Cardiac muscle cell (in vitro differentiated cells and primary cell): Measurements from ENCODE around the gene CERT1. TPM values are rescaled to one million over a fixed set of nuclear protein-coding genes. Genes with fewer than 3 reads are reported as not detected.

Experiments used
- DNase-seq, 2 donors: peaks; one replicate each; pipeline versions ENCODE4 v3.0.0 to v3.0.0-alpha.2; 2010 to 2017; ENCODE audit warnings: low read depth in 1 of 2, low spot score in 1 of 2
- H3K27ac ChIP-seq: fragments of 200-600 bp; sonication (generic); 2 replicates; pipeline ENCODE4 v1.5.1; 2016
- H3K27me3 ChIP-seq: fragments of 200-600 bp; sonication (generic); 2 replicates; pipeline ENCODE4 v1.6.0; 2016; ENCODE audit warnings: control low read depth
- H3K36me3 ChIP-seq: fragments of 200-600 bp; sonication (generic); 2 replicates; pipeline ENCODE4 v1.5.1; 2016; ENCODE audit warnings: control low read depth
- H3K4me1 ChIP-seq: fragments of 200-600 bp; sonication (generic); 2 replicates; pipeline ENCODE4 v1.8.1; 2017; ENCODE audit warnings: low read depth, mild to moderate bottlenecking, mixed run types
- H3K4me3 ChIP-seq: fragments of 200-600 bp; sonication (generic); 2 replicates; pipeline ENCODE4 v1.5.1; 2016; ENCODE audit warnings: mild to moderate bottlenecking
- H3K9me3 ChIP-seq: fragments of 200-600 bp; sonication (generic); 2 replicates; pipeline ENCODE4 v1.5.1; 2017; ENCODE audit warnings: low read depth, mild to moderate bottlenecking, control low read depth
- CTCF ChIP-seq: IDR thresholded peaks from 2 replicates; pipeline ENCODE4 v1.5.1; 2012; ENCODE audit warnings: low read depth, mild to moderate bottlenecking, low read length
- polyA plus RNA-seq: library from polyadenylated mRNA; unstranded; fragments of >200 nt; fragmentation: Nextera tagmentation; extraction: Ambion mirVana; gene quantifications from 2 replicates; pipeline ENCODE4 v1.2.1, GENCODE V29; 2016
- total RNA-seq: library from RNA; depleted of rRNA; stranded (reverse); fragments of >200 nt; gene quantifications from 2 replicates; pipeline ENCODE4 v1.2.3, GENCODE V29; 2016

The CERT1 gene
- total and polyA plus RNA-seq, 2 experiments from 2014 or later = 12.8 to 17.5 TPM

DNA sequence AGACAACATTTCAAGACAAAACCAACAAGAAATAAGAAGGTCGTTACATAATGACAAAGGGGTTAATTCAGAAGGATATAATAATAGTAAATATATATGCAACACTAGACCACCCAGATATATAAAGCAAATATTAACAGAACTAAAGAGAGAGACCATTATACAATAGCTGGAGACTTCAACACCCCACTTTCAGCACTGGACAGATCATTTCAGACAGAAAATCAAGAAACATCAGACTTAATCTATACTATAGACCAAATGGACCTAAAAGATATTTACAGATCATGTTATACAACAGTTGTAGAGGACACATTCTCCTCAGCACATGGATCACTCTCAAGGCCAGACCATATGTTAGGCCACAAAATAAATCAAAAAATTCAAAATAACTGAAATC, 26.8 kb downstream of the CERT1 start:
- Histone ChIP-seq H3K4me3 (no peak overlapping the region), H3K9me3 (no peaks in the 10 kb centered on the region), H3K27me3 (no peaks in the 10 kb centered on the region), H3K27ac (no peak overlapping the region), H3K36me3 (no peaks in the 10 kb centered on the region), H3K4me1 (no peaks in the 10 kb centered on the region)
- no peak for DNase-seq
- TF ChIP-seq CTCF = no peak

- no peak for TF ChIP-seq CTCF
- Histone ChIP-seq H3K9me3 (no peaks in the 10 kb centered on the region), H3K36me3 (no peaks in the 10 kb centered on the region), H3K4me3 (no peak overlapping the region), H3K4me1 (no peaks in the 10 kb centered on the region), H3K27me3 (no peaks in the 10 kb centered on the region), H3K27ac (no peak overlapping the region)
- DNase-seq = no peak
These were observed 28.9 kb downstream of the CERT1 start for GRCh38 chr5:75482482-75482881.

DNA sequence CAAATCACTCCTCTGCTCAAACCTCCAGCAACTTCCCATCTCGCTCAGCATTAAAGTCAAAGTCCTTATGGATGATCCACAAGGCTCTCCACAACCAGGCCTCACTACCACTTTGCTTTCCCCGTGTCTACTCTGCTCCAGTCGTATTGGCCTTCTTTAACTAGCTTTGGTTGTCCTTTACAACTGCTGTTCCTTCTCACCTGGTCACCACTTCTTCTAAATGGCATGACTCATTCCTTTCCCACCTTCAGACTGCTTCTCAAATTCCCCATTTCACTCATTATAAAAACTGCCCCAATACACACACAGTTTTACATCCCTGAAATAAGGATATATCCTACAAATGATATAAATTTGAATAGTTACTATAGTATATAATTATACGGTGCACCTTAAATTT, 30.4 kb downstream of the CERT1 start:
- DNase-seq = no peak
- no peak for TF ChIP-seq CTCF
- H3K4me1 ChIP-seq = no peaks in the 10 kb centered on the region

GRCh38 chr5:75475364-75475763, 36.1 kb downstream of the CERT1 start:
- no peaks in the 10 kb centered on the region for H3K4me1 ChIP-seq
- DNase-seq = no peak
- no peaks in the 10 kb centered on the region for H3K36me3 ChIP-seq
- TF ChIP-seq CTCF = no peak
- no peaks in the 10 kb centered on the region for H3K9me3 ChIP-seq
- H3K27me3 ChIP-seq = no peaks in the 10 kb centered on the region
- H3K4me3 ChIP-seq = no peak overlapping the region
- H3K27ac ChIP-seq = no peak overlapping the region

More for the DNA sequence above, 30.4 kb downstream of the CERT1 start:
- Histone ChIP-seq H3K36me3 (no peaks in the 10 kb centered on the region), H3K4me3 (no peak overlapping the region), H3K27ac (no peak overlapping the region), H3K9me3 (no peaks in the 10 kb centered on the region), H3K27me3 (no peaks in the 10 kb centered on the region)

GRCh38 chr5:75473463-75473862, 38.0 kb downstream of the CERT1 start:
- Histone ChIP-seq H3K27ac (no peak overlapping the region), H3K4me1 (no peaks in the 10 kb centered on the region), H3K27me3 (no peaks in the 10 kb centered on the region), H3K9me3 (no peaks in the 10 kb centered on the region), H3K36me3 (no peaks in the 10 kb centered on the region), H3K4me3 (no peak overlapping the region)
- no peak for TF ChIP-seq CTCF
- DNase-seq = no peak

DNA sequence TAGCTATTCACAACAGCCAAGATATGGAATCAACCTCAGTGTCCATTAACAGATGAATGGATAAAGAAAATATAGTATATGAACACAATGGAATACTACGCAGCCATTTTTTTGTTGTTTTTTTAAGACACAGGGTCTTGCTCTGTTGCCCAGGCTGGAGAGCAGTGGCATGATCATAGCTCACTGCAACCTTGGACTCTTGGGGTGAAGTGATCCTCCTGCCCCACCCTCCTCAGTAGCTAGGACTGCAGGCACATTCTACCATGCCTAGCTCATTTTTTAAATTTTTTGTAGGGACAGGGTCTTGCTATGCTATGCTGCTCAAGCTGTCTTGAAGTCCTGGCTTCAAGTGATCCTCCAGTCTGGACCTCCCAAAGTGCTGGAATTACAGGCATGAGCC, 38.5 kb downstream of the CERT1 start:
- Histone ChIP-seq H3K27ac (no peak overlapping the region), H3K4me3 (no peak overlapping the region), H3K27me3 (no peaks in the 10 kb centered on the region), H3K4me1 (no peaks in the 10 kb centered on the region), H3K9me3 (no peaks in the 10 kb centered on the region), H3K36me3 (no peaks in the 10 kb centered on the region)
- no peak for DNase-seq
- no peak for TF ChIP-seq CTCF
